KMS-11 (cell line): ENCODE results near the gene MGAT4B.
A peak's percentile ranks its signal among the peaks of the same experiment; 100 is the strongest.

Experiments
- H2AFZ ChIP-seq: fragments of 200-600 bp; sonication (generic); 2 replicates; pipeline ENCODE4 v1.6.1; 2016; ENCODE audit warnings: antibody characterized with exemption, mixed run types, low read depth
- H3K27ac ChIP-seq: fragments of 200-600 bp; sonication (generic); 2 replicates; pipeline ENCODE4 v1.6.1; 2016; ENCODE audit warnings: mild to moderate bottlenecking, mixed run types
- H3K27me3 ChIP-seq: fragments of 200-600 bp; sonication (generic); 2 replicates; pipeline ENCODE4 v1.6.1; 2017; ENCODE audit warnings: mild to moderate bottlenecking, low read depth, mixed run types, moderate library complexity; ENCODE audit not compliant: insufficient read depth
- H3K36me3 ChIP-seq: fragments of 200-600 bp; sonication (generic); 2 replicates; pipeline ENCODE4 v1.6.1; 2017; ENCODE audit warnings: mild to moderate bottlenecking, mixed run types; ENCODE audit not compliant: insufficient read depth
- H3K4me1 ChIP-seq: fragments of 200-600 bp; sonication (generic); 2 replicates; pipeline ENCODE4 v1.6.1; 2016; ENCODE audit warnings: mild to moderate bottlenecking, low read depth, mixed run types; ENCODE audit not compliant: poor library complexity, severe bottlenecking
- H3K4me2 ChIP-seq: fragments of 200-600 bp; sonication (generic); 2 replicates; pipeline ENCODE4 v1.7.0; 2016; ENCODE audit warnings: mild to moderate bottlenecking, mixed run types
- H3K4me3 ChIP-seq: fragments of 200-600 bp; sonication (generic); IDR thresholded peaks from 2 replicates; pipeline ENCODE4 v1.6.1; 2017; ENCODE audit warnings: low read depth, low read length, mixed read lengths; ENCODE audit not compliant: insufficient read depth
- H3K79me2 ChIP-seq: fragments of 200-600 bp; sonication (generic); 2 replicates; pipeline ENCODE4 v1.6.1; 2016; ENCODE audit warnings: low read depth, mixed run types; ENCODE audit not compliant: insufficient read depth
- H3K9ac ChIP-seq: fragments of 200-600 bp; sonication (generic); 2 replicates; pipeline ENCODE4 v1.6.1; 2016; ENCODE audit warnings: mild to moderate bottlenecking, mixed run types
- H4K20me1 ChIP-seq: fragments of 200-600 bp; sonication (generic); 2 replicates; pipeline ENCODE4 v1.6.1; 2016; ENCODE audit warnings: mild to moderate bottlenecking, mixed run types; ENCODE audit not compliant: insufficient read depth
- CTCF ChIP-seq: fragments of 200-600 bp; sonication (generic); conservative IDR thresholded peaks from 2 replicates; pipeline ENCODE4 v1.6.1; 2017; ENCODE audit warnings: low read depth, mild to moderate bottlenecking, antibody characterized with exemption, low read length, moderate library complexity, mixed read lengths

MGAT4B gene

GRCh38 chr5:179817890-179818745 is 11.5 kb upstream of the MGAT4B start:
- no peak overlapping the region for H3K4me3 ChIP-seq
- no peak for TF ChIP-seq CTCF
- peak overlapping the region; percentile 99 for H3K27ac ChIP-seq
- H4K20me1 ChIP-seq, result peaks cover 11% of the 10 kb centered on the region; the same call in 1 of the 2 replicates
- peak overlapping the region; percentile 90 for H3K9ac ChIP-seq
- H3K4me1 ChIP-seq, result peaks cover 30% of the 10 kb centered on the region
- H3K36me3 ChIP-seq, result no peaks in the 10 kb centered on the region
- H2AFZ ChIP-seq, result peak overlapping the region; percentile 26; the same call in 1 of the 2 replicates
- H3K79me2 ChIP-seq, result peaks cover 21% of the 10 kb centered on the region
- no peaks in the 10 kb centered on the region for H3K27me3 ChIP-seq
- H3K4me2 ChIP-seq, result peak overlapping the region; percentile 71

GRCh38 chr5:179817470-179817840 is 10.8 kb upstream of the MGAT4B start:
- Histone ChIP-seq H3K4me2 (no peak overlapping the region), H4K20me1 (peaks cover 7% of the 10 kb centered on the region; the same call in 1 of the 2 replicates), H3K9ac (no peak overlapping the region), H2AFZ (no peak overlapping the region), H3K4me1 (peaks cover 30% of the 10 kb centered on the region), H3K27me3 (no peaks in the 10 kb centered on the region), H3K4me3 (no peak overlapping the region), H3K27ac (no peak overlapping the region), H3K79me2 (peaks cover 15% of the 10 kb centered on the region), H3K36me3 (no peaks in the 10 kb centered on the region)
- no peak for TF ChIP-seq CTCF

GRCh38 chr5:179816796-179817469 is 10.3 kb upstream of the MGAT4B start:
- TF ChIP-seq CTCF, result no peak
- Histone ChIP-seq H3K79me2 (peaks cover 9% of the 10 kb centered on the region), H3K36me3 (no peaks in the 10 kb centered on the region), H3K4me3 (no peak overlapping the region), H4K20me1 (peaks cover 2% of the 10 kb centered on the region; the same call in 1 of the 2 replicates), H2AFZ (no peak overlapping the region), H3K27me3 (no peaks in the 10 kb centered on the region), H3K27ac (no peak overlapping the region), H3K4me2 (no peak overlapping the region), H3K9ac (no peak overlapping the region), H3K4me1 (peaks cover 26% of the 10 kb centered on the region)

GRCh38 chr5:179816401-179816795 is 9.7 kb upstream of the MGAT4B start:
- TF ChIP-seq CTCF, result no peak
- no peak overlapping the region for H3K4me3 ChIP-seq
- H3K27me3 ChIP-seq, result no peaks in the 10 kb centered on the region
- peaks cover 24% of the 10 kb centered on the region for H3K4me1 ChIP-seq
- H2AFZ ChIP-seq, result no peak overlapping the region
- H3K36me3 ChIP-seq, result no peaks in the 10 kb centered on the region
- H3K4me2 ChIP-seq, result no peak overlapping the region
- H3K79me2 ChIP-seq, result peaks cover 4% of the 10 kb centered on the region; the same call in 1 of the 2 replicates
- no peak overlapping the region for H3K27ac ChIP-seq
- H4K20me1 ChIP-seq, result no peaks in the 10 kb centered on the region
- no peak overlapping the region for H3K9ac ChIP-seq
